ENCODE results near the gene FAM131B.
A peak's percentile ranks its signal among the peaks of the same experiment; 100 is the strongest.

FAM131B gene

DNA sequence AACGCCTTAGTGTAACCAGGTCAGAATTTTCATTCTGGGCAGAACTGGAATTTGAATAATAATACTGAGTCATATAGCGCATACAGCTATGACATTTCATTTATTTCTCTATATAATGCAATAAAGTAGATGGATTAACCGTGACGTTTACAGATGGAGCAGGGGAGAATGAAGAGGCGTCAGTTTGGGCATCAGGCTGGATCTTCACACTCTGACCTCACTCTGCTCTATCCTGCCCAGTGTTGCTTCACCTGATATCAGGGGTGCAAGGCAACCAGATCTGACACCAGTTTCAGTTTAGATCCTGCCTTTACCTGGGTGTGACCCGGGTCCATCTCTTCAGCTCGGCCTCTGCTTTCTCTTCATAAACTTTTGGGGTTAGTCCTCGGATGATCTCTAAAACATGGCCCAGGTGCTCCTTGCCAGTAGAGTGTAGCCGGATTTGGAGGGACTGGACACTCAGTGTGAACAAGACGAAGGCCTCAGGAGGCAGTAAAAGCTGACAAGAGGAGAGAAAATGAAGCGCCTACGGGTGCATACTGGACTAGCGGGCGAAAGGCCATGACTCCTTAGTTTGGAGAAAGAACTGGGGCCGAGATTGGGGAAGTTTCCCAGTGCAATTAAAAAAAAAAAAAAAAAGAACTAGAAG is 17.2 kb upstream of the FAM131B start:
- POLR2A ChIA-PET: interaction anchor here (0.6 to 1.4 kb wide), 13 partner anchors 8 to 92 kb away, joined by 3 to 8 read pairs (median 4); partner anchors contain the start of genes CASP2 and FAM131B
- DNase-seq (ENCODE audit: extremely low spot score): peak; percentile 50
- no peak for TF ChIP-seq ELF4 (IDR thresholded peaks at IDR 0.05)
- peak; percentile 94 for TF ChIP-seq ZNF384 (IDR thresholded peaks at IDR 0.05)
- TF ChIP-seq L3MBTL2 (conservative IDR thresholded peaks at IDR 0.05): peak; percentile 91
- CTCF ChIA-PET: interaction anchor here (0.6 to 2.7 kb wide), 20 partner anchors 10 to 583 kb away, joined by 3 to 14 read pairs (median 4); partner anchors contain the start of gene EPHA1

DNA sequence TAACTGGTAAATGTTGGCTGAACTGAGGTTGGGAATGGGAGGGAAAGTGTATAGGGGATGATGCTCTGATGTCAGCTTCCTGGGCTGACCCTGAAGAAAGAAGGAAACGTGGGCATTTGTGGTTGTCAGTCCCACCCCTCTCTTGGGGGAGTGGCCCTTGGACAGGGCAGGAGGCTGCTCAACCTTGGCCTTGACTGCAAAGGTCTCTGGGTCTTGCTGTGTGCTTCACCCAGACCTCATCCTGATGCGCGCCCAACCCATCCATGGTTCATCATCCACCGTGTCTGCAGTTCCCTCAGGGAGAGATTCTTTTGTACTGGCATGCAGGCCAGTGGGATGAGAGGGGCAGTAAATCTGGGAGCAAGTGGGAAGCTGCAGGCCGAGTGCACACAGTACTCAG is 13.9 kb upstream of the FAM131B start:
- ChIA-PET CTCF (no interaction called here), POLR2A (no interaction called here)
- TF ChIP-seq NFRKB (IDR thresholded peaks at IDR 0.05): no peak
- no peak for TF ChIP-seq L3MBTL2 (conservative IDR thresholded peaks at IDR 0.05)
- no peak for DNase-seq (ENCODE audit: extremely low spot score)

- CTCF ChIA-PET: interaction anchor here (0.6 kb wide), 1 partner anchor 28 kb away, joined by 5 read pairs; no protein-coding TSS in a partner anchor
- POLR2A ChIA-PET: no interaction called here
- TF ChIP-seq FOXM1 (IDR thresholded peaks at IDR 0.05; ENCODE audit: borderline replicate concordance) (no peak), NFRKB (IDR thresholded peaks at IDR 0.05) (no peak), BHLHE40 (IDR thresholded peaks at IDR 0.05; ENCODE audit: borderline replicate concordance) (no peak), FOXK2 (IDR thresholded peaks at IDR 0.05) (no peak), SUZ12 (IDR thresholded peaks at IDR 0.05) (no peak), LEF1 (IDR thresholded peaks at IDR 0.05; ENCODE audit: borderline replicate concordance) (no peak), ZNF384 (IDR thresholded peaks at IDR 0.05) (no peak), FOXA1 (IDR thresholded peaks at IDR 0.05) (no peak), CTBP1 (IDR thresholded peaks at IDR 0.05; ENCODE audit: borderline replicate concordance) (no peak)
- no peak for DNase-seq (ENCODE audit: extremely low spot score)
These were observed 13.0 kb upstream of the FAM131B start for GRCh38 chr7:143375298-143376034.

- ChIA-PET POLR2A (no interaction called here), CTCF (no interaction called here)
- no peak for DNase-seq (ENCODE audit: extremely low spot score)
- TF ChIP-seq FOXA1 (IDR thresholded peaks at IDR 0.05): no peak
- TF ChIP-seq TARDBP (IDR thresholded peaks at IDR 0.05): no peak
- no peak for TF ChIP-seq LEF1 (IDR thresholded peaks at IDR 0.05; ENCODE audit: borderline replicate concordance)
- TF ChIP-seq SUZ12 (IDR thresholded peaks at IDR 0.05): no peak
- no peak for TF ChIP-seq CTBP1 (IDR thresholded peaks at IDR 0.05; ENCODE audit: borderline replicate concordance)
- TF ChIP-seq L3MBTL2 (conservative IDR thresholded peaks at IDR 0.05): no peak
- no peak for TF ChIP-seq HDGF (IDR thresholded peaks at IDR 0.05; ENCODE audit: borderline replicate concordance)
- no peak for TF ChIP-seq NFRKB (IDR thresholded peaks at IDR 0.05)
- no peak for TF ChIP-seq ELF4 (IDR thresholded peaks at IDR 0.05)
- TF ChIP-seq ZNF384 (IDR thresholded peaks at IDR 0.05): no peak
- no peak for TF ChIP-seq ARNT (IDR thresholded peaks at IDR 0.05)
- TF ChIP-seq BHLHE40 (IDR thresholded peaks at IDR 0.05; ENCODE audit: borderline replicate concordance): no peak
These were observed 12.0 kb upstream of the FAM131B start for GRCh38 chr7:143374561-143374960.

- no peak for DNase-seq (ENCODE audit: extremely low spot score)
- TF ChIP-seq FOXA1 (IDR thresholded peaks at IDR 0.05): no peak
- TF ChIP-seq L3MBTL2 (conservative IDR thresholded peaks at IDR 0.05): no peak
- no peak for TF ChIP-seq CTBP1 (IDR thresholded peaks at IDR 0.05; ENCODE audit: borderline replicate concordance)
- no peak for TF ChIP-seq TARDBP (IDR thresholded peaks at IDR 0.05)
- TF ChIP-seq FOXK2 (IDR thresholded peaks at IDR 0.05): no peak
- no peak for TF ChIP-seq NFRKB (IDR thresholded peaks at IDR 0.05)
- no peak for TF ChIP-seq SUZ12 (IDR thresholded peaks at IDR 0.05)
- no peak for TF ChIP-seq FOXM1 (IDR thresholded peaks at IDR 0.05; ENCODE audit: borderline replicate concordance)
- TF ChIP-seq ZNF384 (IDR thresholded peaks at IDR 0.05): no peak
- TF ChIP-seq SP1 (IDR thresholded peaks at IDR 0.05): no peak
- no peak for TF ChIP-seq BHLHE40 (IDR thresholded peaks at IDR 0.05; ENCODE audit: borderline replicate concordance)
- TF ChIP-seq ELF4 (IDR thresholded peaks at IDR 0.05): no peak
- no peak for TF ChIP-seq PKNOX1 (IDR thresholded peaks at IDR 0.05)
- CTCF ChIA-PET: interaction anchor here (0.8 kb wide), 1 partner anchor 914 kb away, joined by 3 read pairs; no protein-coding TSS in a partner anchor
- POLR2A ChIA-PET: no interaction called here
These were observed 10.8 kb upstream of the FAM131B start for GRCh38 chr7:143373255-143373794.

DNA sequence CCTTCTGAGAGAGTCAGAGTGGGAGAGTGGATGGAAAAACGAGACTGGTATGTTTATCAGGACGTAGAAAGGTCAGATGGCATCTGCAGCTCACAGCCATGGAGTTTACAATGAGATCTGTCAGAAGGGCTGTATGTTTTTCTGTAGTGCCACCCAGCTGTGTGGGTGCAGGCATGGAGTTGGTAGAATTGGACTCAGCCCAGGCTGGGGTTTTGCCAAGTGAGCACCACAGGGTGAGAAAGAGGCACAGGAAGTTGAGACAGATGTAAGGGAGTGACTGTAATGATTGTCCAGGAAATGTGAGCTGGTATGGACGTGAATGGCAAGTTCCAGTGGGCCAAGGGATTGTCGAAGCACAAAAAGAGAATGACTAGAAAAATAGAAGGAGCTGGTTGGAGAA is 9.6 kb upstream of the FAM131B start:
- POLR2A ChIA-PET: interaction anchor here (1.6 kb wide), 1 partner anchor 8 kb away, joined by 7 read pairs; no protein-coding TSS in a partner anchor

More for the DNA sequence above, 9.6 kb upstream of the FAM131B start:
- no peak for TF ChIP-seq NFRKB (IDR thresholded peaks at IDR 0.05)
- no peak for TF ChIP-seq HDGF (IDR thresholded peaks at IDR 0.05; ENCODE audit: borderline replicate concordance)
- no peak for TF ChIP-seq SUZ12 (IDR thresholded peaks at IDR 0.05)
- no peak for TF ChIP-seq FOXM1 (IDR thresholded peaks at IDR 0.05; ENCODE audit: borderline replicate concordance)
- TF ChIP-seq FOXA1 (IDR thresholded peaks at IDR 0.05): no peak
- DNase-seq (ENCODE audit: extremely low spot score): no peak
- CTCF ChIA-PET: interaction anchor here (0.7 to 1.0 kb wide), 2 partner anchors 12 to 27 kb away, joined by 3 read pairs; no protein-coding TSS in a partner anchor

Measured in HEK293T (cell line).